Heart left ventricle (tissue), 16 donors: ENCODE data around the gene CDH23. TPM values are rescaled to one million over a fixed set of nuclear protein-coding genes. Genes with fewer than 3 reads are reported as not detected.

Source experiments
- ATAC-seq, 4 donors: fragments of 200-7000 bp; cut with Tn5 transposase; one replicate each; pipeline ENCODE4 v1.9.1; 2020 to 2022; ENCODE audit warnings: moderate library complexity in 4 of 4, mild to moderate bottlenecking in 3 of 4, moderate number of reproducible peaks in 1 of 4
- DNase-seq, 5 donors: peaks; one replicate each; pipeline ENCODE4 v3.0.0-alpha.2; 2020
- H3K27ac ChIP-seq, 12 donors: fragments of 200-600 bp; sonication (generic) in 4 of 12; one replicate each; pipeline versions ENCODE4 v1.5.0 to v1.8.0; 2016 to 2022; ENCODE audit warnings: mild to moderate bottlenecking in 2 of 12
- H3K27me3 ChIP-seq, 9 donors: fragments of 200-600 bp; sonication (generic) in 2 of 9; one replicate each; pipeline versions ENCODE4 v1.5.1 to v1.8.0; 2016 to 2022; ENCODE audit warnings: mild to moderate bottlenecking in 3 of 9
- H3K36me3 ChIP-seq, 9 donors: fragments of 200-600 bp; sonication (generic) in 2 of 9; one replicate each; pipeline versions ENCODE4 v1.5.0 to v1.8.0; 2018 to 2022; ENCODE audit warnings: mild to moderate bottlenecking in 2 of 9
- H3K4me1 ChIP-seq, 12 donors: fragments of 200-600 bp; sonication (generic) in 4 of 12; one replicate each; pipeline versions ENCODE4 v1.5.0 to v1.8.0; 2016 to 2022; ENCODE audit warnings: mild to moderate bottlenecking in 3 of 12
- H3K4me3 ChIP-seq, 12 donors: fragments of 200-600 bp; sonication (generic) in 4 of 12; one replicate each; pipeline versions ENCODE4 v1.5.0 to v1.8.0; 2017 to 2022; ENCODE audit warnings: mild to moderate bottlenecking in 9 of 12, moderate library complexity in 4 of 12
- H3K9me3 ChIP-seq, 12 donors: fragments of 200-600 bp; sonication (generic) in 4 of 12; one replicate each; pipeline versions ENCODE4 v1.5.0 to v1.8.0; 2016 to 2022; ENCODE audit warnings: mild to moderate bottlenecking in 1 of 12
- CTCF ChIP-seq, 12 donors: fragments of 200-600 bp; sonication (generic) in 4 of 12; IDR thresholded peaks; one replicate each; pipeline versions ENCODE4 v1.5.0 to v1.8.0; 2018 to 2022; ENCODE audit warnings: antibody characterized with exemption in 12 of 12, mild to moderate bottlenecking in 5 of 12
- POLR2A ChIP-seq, 2 donors: fragments of 450-650 bp; IDR thresholded peaks; one replicate each; pipeline ENCODE4 v1.6.1; 2017; ENCODE audit warnings: antibody characterized with exemption in 2 of 2, mild to moderate bottlenecking in 2 of 2, moderate library complexity in 2 of 2
- WGBS, 4 donors: extraction: QIAGEN DNeasy Blood & Tissue Kit in 2 of 4; methylation state at CpG; one replicate each; pipeline versions ENCODE4 v1.1.5 to v1.1.7; 2013 to 2018; 5-methylcytosine and 5-hydroxymethylcytosine counted together
- intact Hi-C, 10 donors: fragments of 100-400 bp; cut with DNase I; formaldehyde crosslinking; loops; one replicate each; pipeline versions ENCODE4 v1.11.1 to v1.14.2; 2022
- polyA plus RNA-seq, 2 donors: library from polyadenylated mRNA; stranded (reverse); fragments of 200-250 nt; gene quantifications; one replicate each; pipeline ENCODE4 v1.2.3, GENCODE V29; 2013
- total RNA-seq, 9 donors: library from RNA; depleted of rRNA in 2 of 9; stranded (reverse); fragments of >200 nt in 2 of 9; fragmentation: NEBNext Ultra II Directional in 3 of 9; extraction: Animal tissue kit (Norgen Biotek cat#: 25700) in 3 of 9; gene quantifications; one replicate each; pipeline versions ENCODE4 v1.1.0 to v1.2.4, GENCODE V29; 2016 to 2023
- donor health status: ischemic (EF 13 %, LVEDD 7.1; RV severe dilation, severe dysfunction).
- donor health status: healthy with polysubstance abuse.
- donor health status: DM: no; HTN: yes; CAD: no.
- donor health status: DM: no; HTN: no; CAD: no.
- donor health status: ischemic (EF 25% LVEDD 6.9; RV normal size, moderate dysfunction).
- donor health status: ischemic (EF 25% LVEDD 5.7; RV mildly dilated, moderate dysfunction).
- donor health status: healthy.
- donor health status: DM: yes; HTN: yes; CAD: no.
- donor health status: ischemic (EF 35%, LVEDD 5.7; RV mildly dilated, moderate dysfunction).
- donor health status: nonischemic (EF 11% LVEDD 7.7; RV severe dilation, severe dysfunction).
- donor health status: DM: yes; HTN: yes; CAD: no.
- donor health status: PGD.
- donor health status: ischemic (EF 29% LVEDD 5.4; RV normal size, mild dysfunction).
- donor health status: nonischemic (EF 23%, LVEDD 6.1; RV moderate dilation, normal function).

CDH23 gene
- total and polyA plus RNA-seq, 11 donors: 1.2 to 8.6 (median 3.9) TPM

- no peak for TF ChIP-seq POLR2A (IDR thresholded peaks at IDR 0.05)
- TF ChIP-seq CTCF (IDR thresholded peaks at IDR 0.05): no peak
- Histone ChIP-seq H3K36me3 (no peaks in the 10 kb centered on the region), H3K27ac (peak overlapping the region in 3 of 12 donors; percentile 17 to 87 (median 20)), H3K4me3 (no peak overlapping the region), H3K4me1 (peaks cover 0 to 90% (median 13%) of the 10 kb centered on the region in 12 donors), H3K27me3 (no peaks in the 10 kb centered on the region), H3K9me3 (peaks cover 0 to under 1% (median 0%) of the 10 kb centered on the region in 12 donors)
- 84 to 86% (median 84%) methylated on average over 12 of the region's 12 CpGs for WGBS, 4 donors
- intact Hi-C loops: no loop called here
- ATAC-seq (no peak), DNase-seq (no peak)
Measured at GRCh38 chr10:71737001-71737833, 340.5 kb downstream of the CDH23 start.

GRCh38 chr10:71737834-71738197 is 341.1 kb downstream of the CDH23 start:
- no peak overlapping the region for H3K4me3 ChIP-seq
- peaks cover 0 to 7% (median 0%) of the 10 kb centered on the region in 12 donors for H3K9me3 ChIP-seq
- intact Hi-C loops: no loop called here
- DNase-seq (no peak), ATAC-seq (no peak)
- WGBS, 4 donors: 76 to 80% (median 79%) methylated on average over 3 of the region's 3 CpGs
- H3K27ac ChIP-seq: peak overlapping the region in 1 of 12 donors; percentile 87
- peaks cover 0 to 95% (median 13%) of the 10 kb centered on the region in 12 donors for H3K4me1 ChIP-seq
- no peaks in the 10 kb centered on the region for H3K36me3 ChIP-seq
- no peak for TF ChIP-seq POLR2A (IDR thresholded peaks at IDR 0.05)
- no peak for TF ChIP-seq CTCF (IDR thresholded peaks at IDR 0.05)
- H3K27me3 ChIP-seq: no peaks in the 10 kb centered on the region

GRCh38 chr10:71739358-71739900 is 342.7 kb downstream of the CDH23 start:
- TF ChIP-seq POLR2A (IDR thresholded peaks at IDR 0.05) (no peak), CTCF (IDR thresholded peaks at IDR 0.05) (no peak)
- intact Hi-C loops: no loop called here
- 86 to 97% (median 95%) methylated on average over 6 to 8 of the region's 8 CpGs for WGBS, 4 donors
- Histone ChIP-seq H3K27me3 (no peaks in the 10 kb centered on the region), H3K36me3 (no peaks in the 10 kb centered on the region), H3K4me3 (no peak overlapping the region), H3K27ac (peak overlapping the region in 1 of 12 donors; percentile 67), H3K4me1 (peaks cover 0 to 99% (median 13%) of the 10 kb centered on the region in 12 donors), H3K9me3 (peaks cover 0 to 8% (median 0%) of the 10 kb centered on the region in 12 donors)
- ATAC-seq (no peak), DNase-seq (no peak)

- no peak for TF ChIP-seq POLR2A (IDR thresholded peaks at IDR 0.05)
- TF ChIP-seq CTCF (IDR thresholded peaks at IDR 0.05): peak in 1 of 12 donors; percentile 8
- 42 to 66% (median 51%) methylated on average over 5 to 9 of the region's 9 CpGs for WGBS, 4 donors
- no peaks in the 10 kb centered on the region for H3K27me3 ChIP-seq
- peaks cover 0 to 99% (median 13%) of the 10 kb centered on the region in 12 donors for H3K4me1 ChIP-seq
- H3K36me3 ChIP-seq: no peaks in the 10 kb centered on the region
- no peak overlapping the region for H3K4me3 ChIP-seq
- ATAC-seq (peak in 3 of 4 donors; percentile 49 to 58 (median 50)), DNase-seq (peak in 2 of 5 donors; percentile 58 to 76)
- intact Hi-C loops: no loop called here
- H3K27ac ChIP-seq: peak overlapping the region in 1 of 12 donors; percentile 67
- H3K9me3 ChIP-seq: peaks cover 0 to 8% (median 0%) of the 10 kb centered on the region in 12 donors
Measured at GRCh38 chr10:71740069-71740653, 343.4 kb downstream of the CDH23 start.
